Activated naive CD4-positive, alpha-beta T cell (primary cell): ENCODE results near the gene C5.
"Not testable (repeated sequence)": the region's sequence is repeated elsewhere in the genome, so short reads cannot be mapped to it uniquely, and the experiment has no call there.

ENCODE experiments used
- DNase-seq, 4 experiments: peaks; one replicate each; lab custom pipeline; 2025; lab: John Stamatoyannopoulos, UW

C5 gene

DNA sequence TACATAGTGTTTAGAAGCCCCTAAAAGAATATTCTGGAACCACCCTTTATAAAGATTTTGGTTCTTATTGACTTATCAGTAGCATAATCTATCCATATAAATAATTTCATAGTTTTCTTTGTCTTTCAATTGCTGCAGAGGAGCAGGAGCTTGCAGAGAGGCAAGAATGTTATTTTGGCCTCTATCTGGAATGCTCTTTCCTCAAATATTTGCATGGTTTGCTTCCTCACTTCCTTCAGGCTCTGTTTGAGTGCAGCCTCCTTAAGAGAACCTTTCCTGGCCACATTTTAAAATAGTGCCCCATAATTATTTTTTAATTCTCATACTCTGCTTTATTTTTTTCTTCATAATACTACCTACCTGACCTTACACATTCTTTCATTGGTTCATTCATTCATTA lies 1.5 kb downstream of the C5 start:
- no peak for DNase-seq

DNA sequence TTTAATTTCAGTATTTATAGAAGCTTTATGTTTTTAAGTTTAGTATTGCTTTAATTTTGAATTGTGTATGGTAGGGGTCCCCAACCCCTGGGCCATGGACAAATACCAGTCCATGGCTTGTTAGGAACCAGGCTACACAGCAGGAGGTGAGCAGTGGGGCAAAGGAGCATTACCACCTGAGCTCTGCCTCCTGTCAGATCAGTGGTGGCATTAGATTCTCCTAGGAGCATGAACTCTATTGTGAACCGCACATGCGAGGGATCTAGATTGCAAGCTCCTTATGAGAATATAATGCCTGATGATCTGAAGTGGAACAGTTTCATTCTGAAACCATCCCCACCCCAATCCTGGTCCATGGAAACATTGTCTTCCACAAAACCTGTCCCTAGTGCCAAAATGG lies 1.9 kb downstream of the C5 start:
- DNase-seq = no peak

DNA sequence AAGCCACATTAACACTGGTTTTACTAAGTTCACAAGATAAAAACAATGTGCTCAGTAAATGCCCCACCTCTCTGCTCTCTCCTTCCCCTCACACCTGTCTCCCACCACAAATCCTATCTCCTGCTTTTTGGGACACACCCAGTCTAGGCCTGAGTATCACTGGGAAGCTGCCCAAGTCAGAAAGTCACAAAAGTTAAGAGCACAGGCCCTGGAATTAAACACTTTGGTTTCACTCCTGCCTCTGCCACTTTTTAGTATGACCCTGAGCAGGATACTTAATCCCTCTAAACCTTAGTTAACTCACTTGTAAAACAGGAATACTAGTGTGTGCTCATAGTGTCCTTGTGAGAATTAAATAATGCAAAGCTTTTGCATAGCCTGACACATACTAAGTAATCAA lies 11.3 kb downstream of the C5 start:
- no peak for DNase-seq

DNA sequence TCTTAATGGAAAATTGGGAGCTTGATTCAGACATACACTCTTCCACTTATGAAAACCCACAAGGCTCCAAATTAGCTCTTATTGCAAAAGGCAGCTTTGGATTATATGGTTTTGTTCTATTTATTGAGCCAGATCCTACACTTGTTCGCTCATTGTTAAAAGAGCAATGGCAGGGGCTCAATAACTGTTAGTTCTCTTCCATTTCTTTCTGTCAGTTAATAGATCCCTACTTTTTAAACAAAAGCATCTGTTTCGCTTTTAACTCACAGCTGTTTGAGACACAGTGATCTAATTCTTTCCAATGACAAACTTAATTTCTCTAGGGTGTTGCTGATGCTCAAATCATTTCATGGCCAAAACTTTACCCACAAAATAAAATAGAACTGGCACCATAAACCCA lies 11.7 kb downstream of the C5 start:
- DNase-seq = no peak

DNA sequence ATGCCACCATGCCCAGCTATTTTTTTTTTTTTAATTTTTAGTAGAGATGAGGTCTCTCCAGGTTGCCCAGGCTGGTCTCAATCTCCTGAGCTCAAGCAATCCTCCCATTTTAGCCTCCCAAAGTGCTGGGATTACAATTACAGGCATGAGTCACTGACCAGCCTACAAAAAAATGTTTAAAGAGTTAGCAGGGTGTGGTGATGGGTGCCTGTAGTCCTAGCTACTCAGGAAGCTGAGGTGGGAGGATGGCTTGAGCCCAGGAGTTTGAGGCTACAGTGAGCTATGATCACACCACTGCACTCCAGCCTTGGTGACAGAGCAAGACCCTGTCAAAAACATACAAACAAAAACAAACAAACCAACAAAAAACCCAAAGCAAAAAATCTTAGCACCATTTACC lies 14.4 kb downstream of the C5 start:
- not testable (repeated sequence) for DNase-seq

DNA sequence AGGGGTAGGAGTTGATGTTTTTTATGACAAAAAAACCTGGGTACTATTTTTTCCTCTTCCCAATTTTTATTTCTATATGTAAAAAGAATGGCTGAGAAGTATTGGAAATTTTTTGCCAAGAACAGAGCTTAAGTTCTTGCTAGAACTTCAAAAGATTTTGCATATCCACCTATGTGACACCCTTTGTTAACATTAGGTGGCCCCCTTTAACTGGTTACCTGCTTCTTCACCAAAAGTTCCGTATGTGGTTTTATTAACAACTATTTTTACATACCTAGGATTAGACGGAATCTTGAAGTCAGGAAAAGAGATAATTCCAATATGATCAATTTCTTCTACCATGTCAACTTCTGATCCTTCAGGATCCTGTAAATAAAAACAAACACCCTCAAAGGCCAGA lies 15.5 kb downstream of the C5 start:
- no peak for DNase-seq

DNA sequence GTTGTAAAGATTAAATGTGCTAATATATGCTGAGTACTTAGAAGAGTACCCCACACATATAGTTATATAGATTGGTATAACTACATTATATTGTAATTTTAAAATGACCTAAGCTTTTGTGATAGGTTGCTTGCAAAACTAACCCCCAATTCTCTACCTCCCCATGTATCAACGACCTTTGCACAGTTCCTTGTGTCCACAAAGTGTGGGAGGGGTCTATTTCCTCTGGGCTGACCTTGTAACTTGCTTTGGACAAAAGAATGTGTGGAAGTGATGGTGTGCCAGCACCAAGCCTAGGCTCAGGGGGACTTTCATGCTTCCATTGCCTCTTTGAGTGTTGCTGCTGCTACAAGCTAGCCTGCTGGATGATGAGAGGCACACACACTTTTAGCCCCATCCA lies 20.6 kb downstream of the C5 start:
- no peak for DNase-seq

DNA sequence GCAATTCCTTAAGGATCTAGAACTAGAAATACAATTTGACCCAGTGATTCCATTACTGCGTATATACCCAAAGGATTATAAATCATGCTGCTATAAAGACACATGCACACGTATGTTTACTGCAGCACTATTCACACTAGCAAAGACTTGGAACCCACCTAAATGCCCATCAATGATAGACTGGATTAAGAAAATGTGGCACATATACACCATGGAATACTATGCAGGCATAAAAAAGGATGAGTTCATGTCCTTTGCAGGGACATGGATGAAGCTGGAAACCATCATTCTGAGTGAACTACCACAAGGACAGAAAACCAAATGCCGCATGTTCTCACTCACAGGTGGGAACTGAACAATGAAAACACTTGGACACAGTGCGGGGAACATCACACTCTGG lies 21.8 kb downstream of the C5 start:
- DNase-seq = not testable (repeated sequence)

DNA sequence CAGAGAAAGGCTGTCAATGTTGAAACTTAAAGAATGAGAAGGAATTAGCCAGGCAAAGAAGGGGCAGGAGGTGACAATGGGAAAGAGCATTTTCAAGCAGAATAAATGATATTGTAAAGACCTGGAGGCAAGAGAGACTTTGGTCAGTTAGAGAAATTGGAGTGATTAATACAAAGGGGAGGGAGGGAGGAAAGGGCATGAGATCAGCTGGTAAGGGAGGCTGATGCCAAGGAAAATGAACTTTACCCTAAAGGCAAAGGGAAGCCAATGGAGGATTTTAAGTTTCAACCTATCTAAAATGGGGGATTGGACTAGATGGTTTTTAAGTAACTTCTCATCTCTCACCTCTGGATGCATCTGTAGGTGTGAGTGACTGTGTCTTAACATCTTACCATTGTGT lies 23.3 kb downstream of the C5 start:
- no peak for DNase-seq

DNA sequence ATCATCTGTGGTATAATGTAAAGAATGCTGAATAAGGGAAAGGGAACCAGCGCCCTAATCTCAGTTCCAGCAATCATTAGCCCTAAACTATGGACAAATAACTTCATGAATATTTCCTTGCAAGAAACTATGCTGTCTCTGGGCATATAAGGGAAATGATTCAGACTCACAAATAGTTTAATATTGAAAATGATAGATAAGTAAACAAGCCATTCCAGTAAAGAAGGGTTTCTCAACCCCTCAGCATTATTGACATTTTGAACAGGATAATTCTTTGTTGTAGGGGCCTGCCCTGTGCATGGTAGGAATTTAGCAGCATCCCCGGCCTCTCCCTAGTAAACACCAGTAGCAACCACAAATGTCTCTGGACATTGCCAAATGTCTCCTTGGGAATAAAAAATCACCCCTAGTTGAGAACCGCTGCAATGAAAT lies 23.8 kb downstream of the C5 start:
- no peak for DNase-seq

DNA sequence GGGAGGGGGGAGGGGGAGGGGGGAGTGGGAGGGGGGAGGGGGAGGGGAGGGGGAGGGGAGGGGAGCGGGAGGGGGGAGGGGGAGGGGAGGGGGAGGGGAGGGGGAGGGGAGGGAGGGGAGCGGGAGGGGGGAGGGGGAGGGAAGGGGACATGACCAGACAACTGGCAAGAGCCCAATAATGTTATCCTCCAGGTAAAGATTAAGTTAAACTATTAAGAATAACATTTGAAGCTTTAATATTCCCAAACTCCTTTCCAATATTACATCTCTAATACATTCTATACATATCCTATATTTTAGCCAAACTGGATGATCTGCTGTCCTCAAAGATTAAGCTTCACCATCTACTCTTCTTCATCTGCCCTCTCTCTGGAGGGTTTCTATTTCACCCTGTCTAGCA lies 25.8 kb downstream of the C5 start:
- DNase-seq = no peak

DNA sequence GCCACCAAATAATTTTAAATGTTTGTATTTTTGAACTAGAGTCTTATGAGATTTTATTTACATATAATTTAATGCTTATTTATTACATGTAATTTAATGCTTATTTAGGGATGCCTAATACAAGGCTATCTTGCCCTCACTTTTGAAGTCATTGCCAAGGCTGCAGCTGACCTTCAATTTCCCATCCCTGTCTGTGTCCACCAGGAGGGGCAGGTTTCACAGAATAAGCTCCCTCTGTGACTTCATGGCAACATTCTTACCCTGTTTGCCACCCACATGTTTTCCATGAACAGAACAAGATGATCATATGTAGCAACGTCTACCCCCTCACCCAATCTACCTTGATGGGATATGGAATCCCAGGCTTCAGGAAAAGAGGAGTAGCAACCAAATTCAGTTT lies 27.0 kb downstream of the C5 start:
- no peak for DNase-seq

DNA sequence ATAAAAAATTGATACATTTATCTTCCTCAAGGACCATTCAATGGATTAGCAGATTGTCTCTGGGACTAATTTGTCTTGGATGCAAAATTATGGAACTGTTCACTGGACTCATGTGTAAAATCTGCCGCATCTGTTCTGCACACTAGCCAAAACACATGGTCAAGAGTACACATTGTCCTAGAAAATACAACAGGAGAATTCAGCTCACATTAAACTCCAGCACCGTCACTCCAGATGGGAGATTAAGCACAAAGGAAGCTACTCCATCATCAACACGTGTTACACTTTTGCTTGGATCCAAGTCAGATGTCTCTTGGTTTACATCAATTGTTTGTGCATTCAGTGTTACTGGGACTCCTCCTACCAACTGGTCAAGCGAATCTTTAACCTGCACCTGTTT lies 28.8 kb downstream of the C5 start:
- no peak for DNase-seq

DNA sequence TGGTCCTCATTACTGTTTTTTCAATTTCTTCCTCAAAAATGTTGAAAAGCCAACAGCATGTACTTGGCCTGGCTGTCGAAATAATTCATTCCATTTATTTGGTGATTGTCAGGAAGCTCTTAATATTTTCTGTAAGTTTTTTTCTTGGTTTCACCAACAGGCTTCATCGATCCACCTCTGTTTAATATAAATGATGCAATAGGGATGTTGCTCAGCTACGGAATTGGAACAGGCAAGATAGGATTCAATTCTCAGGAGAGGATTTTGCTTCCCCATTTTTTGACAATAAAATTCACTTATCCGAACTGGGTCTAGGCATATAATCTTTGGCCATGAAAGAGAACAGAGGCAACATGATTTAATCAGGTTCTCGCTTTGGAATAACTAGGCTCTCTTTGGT lies 30.8 kb downstream of the C5 start:
- DNase-seq = no peak

DNA sequence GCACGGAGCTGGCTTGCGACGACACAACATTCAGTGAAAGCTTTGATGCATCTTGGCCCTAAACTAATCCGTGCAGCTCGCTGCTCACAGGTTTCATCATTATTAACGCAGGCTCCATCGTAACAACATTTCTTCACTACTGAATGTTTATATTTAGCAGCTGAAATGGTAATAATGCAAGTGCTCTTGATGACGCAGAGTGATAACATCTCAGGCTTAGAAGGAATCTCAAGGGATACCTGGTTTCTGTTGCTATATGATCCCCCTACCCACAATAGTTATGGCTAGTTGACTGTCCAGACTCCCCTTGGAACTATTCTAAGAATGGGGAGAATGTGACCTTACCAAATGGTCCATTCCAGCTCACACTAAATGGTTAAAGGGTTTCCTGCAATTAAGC lies 36.2 kb downstream of the C5 start:
- no peak for DNase-seq

DNA sequence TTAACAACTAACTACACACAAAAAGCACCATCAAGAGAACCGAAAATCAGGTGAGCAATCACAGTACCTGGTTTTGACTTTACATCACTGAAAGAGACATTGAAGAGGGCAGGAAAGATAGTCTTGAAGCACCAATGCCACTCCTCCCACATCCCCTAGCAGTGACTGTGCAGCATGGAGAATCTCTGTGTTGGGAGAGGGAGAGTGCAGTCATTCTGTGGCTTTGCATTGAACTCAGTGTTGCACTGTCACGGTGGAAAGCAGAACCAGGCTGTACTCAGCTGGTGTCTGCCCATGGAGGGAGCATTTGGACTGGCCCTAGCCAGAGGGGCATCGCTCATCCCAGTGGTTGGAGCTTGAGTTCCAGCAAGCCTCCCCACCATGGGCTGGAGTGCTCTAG lies 40.4 kb downstream of the C5 start:
- DNase-seq = no peak

DNA sequence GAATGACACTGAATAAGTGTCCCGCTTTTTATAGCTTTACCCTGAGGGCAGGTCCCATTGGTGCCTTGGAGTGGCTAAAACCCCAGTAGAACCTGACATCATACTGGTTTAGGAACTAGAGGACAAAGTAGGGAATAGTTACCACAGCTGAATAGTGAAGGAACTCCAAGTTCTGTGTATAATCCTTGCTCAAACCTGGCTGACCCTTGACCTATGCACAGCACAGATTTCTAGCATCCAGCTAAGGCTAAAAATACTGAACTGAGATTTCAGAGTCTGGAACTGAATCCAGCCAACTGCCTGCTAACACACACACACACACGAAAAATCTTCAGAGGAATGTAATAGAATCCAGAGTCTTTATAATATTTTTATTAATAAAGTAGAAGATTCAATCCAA lies 50.8 kb downstream of the C5 start:
- DNase-seq = no peak

DNA sequence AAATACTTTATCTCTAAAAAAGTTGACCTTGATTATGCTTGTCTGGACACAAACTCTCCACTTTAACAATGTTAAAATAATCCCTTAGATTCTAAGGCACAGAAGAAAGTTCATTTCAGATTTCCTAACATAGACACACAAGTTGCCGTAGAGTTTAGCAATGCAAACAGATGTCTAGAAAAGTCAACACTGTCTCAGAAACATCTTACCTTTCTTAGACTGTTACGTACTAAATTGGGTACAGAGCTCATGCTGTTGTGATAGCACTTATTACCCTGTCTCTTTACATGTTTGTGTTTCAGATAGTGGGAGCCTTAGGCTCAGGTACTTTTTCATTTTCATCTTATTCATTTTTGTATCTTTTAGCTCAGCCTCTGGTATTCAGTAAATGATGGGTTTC lies 52.0 kb downstream of the C5 start:
- no peak for DNase-seq

DNA sequence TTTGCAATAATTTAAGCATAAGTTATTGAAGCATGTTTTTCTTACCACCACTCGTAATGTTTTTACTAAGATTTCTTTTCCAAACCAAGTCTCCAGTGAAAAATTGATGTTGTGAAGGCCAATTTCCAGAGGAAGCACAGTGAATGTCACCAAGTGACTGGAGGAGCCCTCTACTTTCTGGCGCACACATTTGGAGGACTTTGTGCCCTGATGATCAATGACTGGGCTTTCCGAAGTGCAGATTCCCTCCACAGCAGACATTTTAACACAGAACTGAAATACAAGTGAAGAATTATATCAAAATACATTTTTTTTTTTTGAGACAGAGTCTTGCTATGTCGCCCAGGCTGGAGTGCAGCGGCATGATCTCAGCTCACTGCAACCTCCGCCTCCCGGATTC lies 52.6 kb downstream of the C5 start:
- no peak for DNase-seq

DNA sequence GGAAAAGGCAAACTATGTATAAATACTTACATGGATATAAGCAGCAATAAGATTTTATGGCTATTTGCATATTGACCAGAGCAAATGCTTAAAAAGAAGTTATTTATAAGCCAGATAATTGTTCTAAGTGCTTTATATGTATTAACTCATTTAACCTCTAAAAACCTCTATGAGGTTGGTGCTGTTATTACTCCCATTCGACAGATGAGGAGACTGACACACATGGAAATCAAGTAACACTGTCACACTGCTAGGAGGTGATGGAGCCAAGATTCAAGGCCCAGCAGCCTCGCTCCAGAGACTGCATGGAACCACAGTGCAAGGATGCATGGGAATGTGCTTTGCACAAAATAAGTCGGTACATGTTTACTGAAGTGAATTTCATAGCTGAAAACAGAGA lies 53.7 kb downstream of the C5 start:
- no peak for DNase-seq

DNA sequence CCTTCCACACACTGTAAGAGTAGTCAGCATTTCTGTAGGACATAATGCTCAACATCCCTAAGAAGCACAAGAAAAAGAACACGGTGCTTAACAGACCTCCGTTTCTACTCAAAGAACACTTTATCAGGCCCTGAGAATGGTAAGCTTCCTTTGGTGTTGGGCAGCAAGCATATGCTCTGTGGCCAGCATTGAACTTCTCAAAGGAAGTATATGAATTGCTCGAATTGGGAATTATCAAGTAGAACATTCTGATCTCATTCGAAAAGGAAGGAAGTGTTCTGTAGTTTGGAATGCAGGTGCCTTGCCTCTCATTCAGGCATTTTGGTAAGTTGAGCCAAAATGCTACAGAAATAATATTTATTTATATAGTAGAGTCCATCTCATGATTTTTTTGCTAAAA lies 61.0 kb downstream of the C5 start:
- no peak for DNase-seq

DNA sequence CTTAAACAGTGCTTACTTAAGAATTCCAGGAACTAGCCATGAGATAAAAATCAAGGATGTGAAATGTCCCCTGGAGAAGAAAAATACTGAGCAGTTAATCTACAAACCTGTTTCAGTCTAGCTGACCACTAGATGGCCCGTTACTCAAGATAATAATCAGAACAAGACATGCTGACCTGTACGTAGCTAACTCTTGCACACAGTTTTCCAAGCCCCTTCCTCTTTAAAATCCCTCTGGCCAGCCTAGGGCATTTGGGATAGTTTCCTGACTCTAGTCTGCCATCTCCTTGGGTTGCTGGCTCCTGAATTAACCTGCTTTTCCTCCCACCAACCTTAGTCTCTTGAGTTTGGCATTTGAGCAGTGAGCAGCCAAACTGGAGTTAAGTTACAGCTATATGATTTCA lies 64.3 kb downstream of the C5 start:
- DNase-seq = no peak

DNA sequence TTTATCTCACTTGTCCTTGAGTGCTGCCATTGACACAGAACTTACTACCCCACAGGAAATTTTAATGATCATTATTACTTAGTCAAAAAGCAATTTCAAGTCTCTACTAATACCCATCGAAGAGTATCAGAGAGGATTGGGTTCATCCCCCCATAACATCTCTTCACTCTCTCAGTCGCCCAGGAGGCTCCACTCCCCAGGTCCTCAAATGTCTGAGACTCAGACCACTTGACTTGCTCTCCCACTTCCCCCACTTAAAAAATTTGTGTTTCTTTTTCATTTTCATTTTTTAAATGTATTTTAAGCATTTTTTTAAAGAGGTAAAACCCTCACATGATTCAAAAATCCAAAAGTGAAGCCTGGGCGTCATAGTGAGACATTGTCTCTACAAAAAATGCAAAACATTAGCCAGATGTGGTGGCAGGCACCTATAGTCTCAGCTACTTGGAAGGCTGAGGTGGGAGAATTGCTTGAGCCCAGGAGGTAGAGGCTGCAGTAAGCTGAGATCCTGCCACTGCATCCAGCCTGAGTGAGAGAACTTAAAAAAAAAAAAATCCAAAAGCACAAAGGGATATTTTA lies 66.7 kb downstream of the C5 start:
- no peak for DNase-seq

DNA sequence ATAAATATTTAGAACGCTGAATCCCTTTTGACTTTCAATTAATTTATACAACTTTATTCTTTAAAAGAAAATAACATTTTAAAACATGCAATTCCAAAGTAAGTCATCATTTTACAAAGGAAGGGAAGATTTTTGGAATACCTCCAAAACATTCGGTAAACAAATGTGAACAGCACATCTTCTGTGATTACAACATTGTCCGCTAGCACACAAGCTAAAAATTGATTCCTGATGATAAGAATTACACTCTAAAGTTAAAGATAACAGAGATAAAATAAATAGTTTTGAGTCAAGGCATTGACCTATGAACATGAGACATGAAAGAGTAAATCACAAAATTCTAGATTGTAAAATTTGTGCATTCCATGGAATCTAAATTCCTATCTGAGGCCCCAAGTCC lies 67.2 kb downstream of the C5 start:
- no peak for DNase-seq

DNA sequence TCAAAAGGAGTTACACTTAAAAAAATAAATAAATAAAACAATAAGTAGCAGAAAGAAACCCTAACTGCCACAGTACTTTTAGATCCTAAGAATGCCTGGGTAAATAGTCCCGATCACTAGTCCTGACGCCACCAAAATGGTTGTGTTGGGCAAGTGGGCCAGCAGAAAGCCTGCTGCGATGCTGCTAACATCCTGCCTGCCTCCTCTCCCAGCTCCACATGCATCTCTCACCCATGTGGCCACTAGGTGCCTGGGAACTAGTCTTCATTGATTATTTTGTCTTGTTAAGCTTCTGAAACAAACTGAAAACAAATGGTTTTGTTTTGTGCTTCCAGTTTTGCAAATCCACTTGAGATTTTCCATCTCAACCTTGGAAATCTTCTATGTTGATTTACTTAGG lies 69.1 kb downstream of the C5 start:
- DNase-seq = no peak
